ENCODE measurements around the gene KCNIP4. TPM values are rescaled to one million over a fixed set of nuclear protein-coding genes. Genes with fewer than 3 reads are reported as not detected.

KCNIP4 gene
- total and polyA plus RNA-seq, 9 of the 15 experiments (the other 6 are each of a cell fraction or from before 2014, with no cell fraction given): 0.25 to 0.41 TPM; not detected in 7

DNA sequence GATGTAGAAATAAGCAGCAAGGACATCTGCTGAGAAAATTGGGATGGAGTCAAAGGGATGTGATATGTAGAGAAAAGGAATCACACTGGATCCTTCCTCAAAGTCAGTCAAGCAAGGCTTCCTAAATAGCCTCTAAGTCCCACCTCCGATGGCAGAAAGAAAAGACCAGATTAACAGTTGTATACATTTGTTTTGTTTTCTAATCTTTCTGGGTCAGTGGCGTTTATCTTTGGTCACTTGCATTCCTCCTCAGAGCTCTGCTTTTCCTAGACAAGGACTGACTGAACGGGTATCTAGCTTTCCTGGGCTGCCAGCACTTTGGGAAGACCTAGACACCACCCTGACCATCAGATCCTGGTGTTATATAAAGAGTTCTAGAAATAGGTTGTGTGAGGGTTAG lies 1225.1 kb downstream of the KCNIP4 start:
- FAIRE-seq: no peak
- no peak overlapping the region for H3K4me3 ChIP-seq
- intact Hi-C loops (cut with micrococcal nuclease) (no loop called here), in situ Hi-C loops (cut with MboI) (no loop called here)
- DNase-seq (ENCODE audit: extremely low read depth in 1 of 4, low spot score in 3 of 4): peak in 2 of 4 experiments; percentile 6 to 29
- H2AFZ ChIP-seq (ENCODE audit: low read depth, low read length): no peak overlapping the region
- no peak overlapping the region for H3K4me2 ChIP-seq (ENCODE audit: insufficient read depth, low read length)
- H3K79me2 ChIP-seq (ENCODE audit: control insufficient read depth, insufficient read depth, low read length): no peaks in the 10 kb centered on the region
- TF ChIP-seq CHAMP1 (IDR thresholded peaks at IDR 0.05) (no peak), ZNF384 (IDR thresholded peaks at IDR 0.05; ENCODE audit: low read depth, low read length) (no peak), ARID1B (IDR thresholded peaks at IDR 0.05) (peak; percentile 51; the same call in 1 of the 2 replicates), NCOR1 (IDR thresholded peaks at IDR 0.05) (0 out of 2 replicates have a peak, but pooled peaks have one; percentile 52), TAL1 (IDR thresholded peaks at IDR 0.05) (peak; percentile 67), TEAD4 (IDR thresholded peaks at IDR 0.05; ENCODE audit: low read length) (peak; percentile 47; the same call in 1 of the 2 replicates), TEAD4 (CRISPR knock-in tag; IDR thresholded peaks at IDR 0.05; ENCODE audit: borderline replicate concordance) (no peak), CBX5 (IDR thresholded peaks at IDR 0.05; ENCODE audit: borderline replicate concordance, low read depth) (no peak), TAF7 (tag; IDR thresholded peaks at IDR 0.05) (no peak), CBFA2T3 (IDR thresholded peaks at IDR 0.05) (peak; percentile 73), KDM5B (IDR thresholded peaks at IDR 0.05; ENCODE audit: insufficient replicate concordance, low read depth, low read length) (no peak), ZNF655 (CRISPR knock-in tag; IDR thresholded peaks at IDR 0.05) (no peak), PHF8 (IDR thresholded peaks at IDR 0.05; ENCODE audit: borderline replicate concordance, low read length) (no peak), TCF3 (CRISPR knock-in tag; IDR thresholded peaks at IDR 0.05) (peak; percentile 44), SP1 (CRISPR knock-in tag; IDR thresholded peaks at IDR 0.05) (no peak), CBFA2T2 (conservative IDR thresholded peaks at IDR 0.05) (peak; percentile 49; the same call in 1 of the 2 replicates), PRPF4 (IDR thresholded peaks at IDR 0.05; ENCODE audit: insufficient read depth, low read depth, low read length, poor library complexity, severe bottlenecking) (no peak)
- TF ChIP-seq, protein P1, sequence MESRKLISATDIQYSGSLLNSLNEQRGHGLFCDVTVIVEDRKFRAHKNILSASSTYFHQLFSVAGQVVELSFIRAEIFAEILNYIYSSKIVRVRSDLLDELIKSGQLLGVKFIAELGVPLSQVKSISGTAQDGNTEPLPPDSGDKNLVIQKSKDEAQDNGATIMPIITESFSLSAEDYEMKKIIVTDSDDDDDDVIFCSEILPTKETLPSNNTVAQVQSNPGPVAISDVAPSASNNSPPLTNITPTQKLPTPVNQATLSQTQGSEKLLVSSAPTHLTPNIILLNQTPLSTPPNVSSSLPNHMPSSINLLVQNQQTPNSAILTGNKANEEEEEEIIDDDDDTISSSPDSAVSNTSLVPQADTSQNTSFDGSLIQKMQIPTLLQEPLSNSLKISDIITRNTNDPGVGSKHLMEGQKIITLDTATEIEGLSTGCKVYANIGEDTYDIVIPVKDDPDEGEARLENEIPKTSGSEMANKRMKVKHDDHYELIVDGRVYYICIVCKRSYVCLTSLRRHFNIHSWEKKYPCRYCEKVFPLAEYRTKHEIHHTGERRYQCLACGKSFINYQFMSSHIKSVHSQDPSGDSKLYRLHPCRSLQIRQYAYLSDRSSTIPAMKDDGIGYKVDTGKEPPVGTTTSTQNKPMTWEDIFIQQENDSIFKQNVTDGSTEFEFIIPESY (CRISPR knock-in tag; IDR thresholded peaks at IDR 0.05): no peak
- no peaks in the 10 kb centered on the region for H4K20me1 ChIP-seq (replicated peaks; ENCODE audit: control insufficient read depth, insufficient read depth, low read length)
- 14% methylated on average over 3 of the region's 3 CpGs for WGBS (ENCODE audit: insufficient coverage, low coverage, missing lambda C conversion rate)
- H3K36me3 ChIP-seq (ENCODE audit: control insufficient read depth, insufficient read depth, low read length): peaks cover 55% of the 10 kb centered on the region; the same call in 2 of the 3 replicates
- POLR2A ChIA-PET: interaction anchor here (0.8 kb wide), 1 partner anchor 61 kb away, joined by 3 read pairs; no protein-coding TSS in a partner anchor
- H3K4me1 ChIP-seq (replicated peaks in 1 of 2; ENCODE audit: control insufficient read depth in 2 of 2, insufficient read depth in 2 of 2, low read length in 2 of 2): peaks cover 0 to 3% of the 10 kb centered on the region in 2 experiments; a peak in 1 of 5 replicates
- BruUV-seq (replicated peaks): no TSS peak
- H3K9me1 ChIP-seq (ENCODE audit: control insufficient read depth, insufficient read depth, low read length): no peaks in the 10 kb centered on the region
- ATAC-seq: no peak
- no peak overlapping the region for H3K9ac ChIP-seq (ENCODE audit: insufficient read depth in 1 of 2, low read depth in 2 of 2, low read length in 2 of 2)
- CTCF ChIA-PET (ENCODE audit: low intra/inter-chr PET ratio): no interaction called here
- no peaks in the 10 kb centered on the region for H3K9me3 ChIP-seq (replicated peaks; ENCODE audit: control insufficient read depth, insufficient read depth, low read depth, low read length)
- no peaks in the 10 kb centered on the region for H3K27me3 ChIP-seq (ENCODE audit: control insufficient read depth in 2 of 2, insufficient read depth in 2 of 2, low read length in 2 of 2)
- H3K27ac ChIP-seq (ENCODE audit: extremely low read depth, low read depth, low read length): no peak overlapping the region
